H1 (cell line): ENCODE measurements around the gene NLGN4Y. TPM values are rescaled to one million over a fixed set of nuclear protein-coding genes. Genes with fewer than 3 reads are reported as not detected.

Experiments used
- CTCF ChIA-PET: fragments of 300-600 bp; sonication (Branson Sonifier 250); formaldehyde crosslinking; loops from one replicate; lab custom pipeline; 2021; ENCODE audit not compliant: partially characterized antibody; lab: Charles Lee
- POLR2A ChIA-PET: fragments of 300-600 bp; sonication (Branson Sonifier 250); formaldehyde crosslinking; loops from one replicate; lab custom pipeline; 2021; ENCODE audit warnings: inconsistent platforms; ENCODE audit not compliant: partially characterized antibody; lab: Charles Lee
- DNase-seq, 2 experiments: peaks; one replicate each; pipeline versions ENCODE4 v3.0.0 to v3.0.0-alpha.2; 2010 to 2022; ENCODE audit warnings: low spot score in 2 of 2, low read depth in 1 of 2, mixed read lengths in 1 of 2
- FAIRE-seq: peaks from 2 replicates; lab custom pipeline; 2011; peaks lifted over from hg19 to GRCh38; lab: Jason Lieb, UNC
- H2AFZ ChIP-seq: 2 replicates; pipeline ENCODE4 v1.8.1; 2012; ENCODE audit warnings: low read length, inconsistent platforms
- H2AK5ac ChIP-seq: 2 replicates; pipeline ENCODE4 v1.6.1; 2013; ENCODE audit warnings: low read depth, low read length
- H2BK120ac ChIP-seq: replicated peaks from 2 replicates; pipeline ENCODE3; 2013; ENCODE audit warnings: low read depth, low read length, inconsistent platforms
- H2BK12ac ChIP-seq: 2 replicates; pipeline ENCODE4 v1.6.1; 2013; ENCODE audit warnings: low read depth, low read length
- H2BK15ac ChIP-seq: 2 replicates; pipeline ENCODE4 v1.6.1; 2013; ENCODE audit warnings: low read length
- H2BK20ac ChIP-seq: 2 replicates; pipeline ENCODE4 v1.6.1; 2013; ENCODE audit warnings: low read length
- H2BK5ac ChIP-seq: 2 replicates; pipeline ENCODE4 v1.6.1; 2013; ENCODE audit warnings: low read depth, low read length
- H3K14ac ChIP-seq: 2 replicates; pipeline ENCODE4 v1.6.1; 2013; ENCODE audit warnings: inconsistent platforms; ENCODE audit not compliant: insufficient read length
- H3K18ac ChIP-seq: 2 replicates; pipeline ENCODE4 v1.6.1; 2013; ENCODE audit warnings: low read length; ENCODE audit errors: extremely low read depth
- H3K23ac ChIP-seq: 2 replicates; pipeline ENCODE4 v1.6.1; 2013; ENCODE audit warnings: inconsistent platforms; ENCODE audit not compliant: insufficient read length
- H3K23me2 ChIP-seq: 2 replicates; pipeline ENCODE4 v1.6.1; 2013; ENCODE audit warnings: low read depth, low read length
- H3K27ac ChIP-seq: 2 replicates; pipeline ENCODE4 v1.6.1; 2011; ENCODE audit warnings: low read depth, low read length, inconsistent platforms
- H3K27me3 ChIP-seq, 4 experiments: replicated peaks in 1 of 4; 1 replicate in 1 of 4; 2 replicates in 3 of 4; pipeline versions ENCODE4 v1.6.1 to v1.8.1; 2011 to 2013; ENCODE audit warnings: low read length in 3 of 4, mild to moderate bottlenecking in 3 of 4, inconsistent platforms in 2 of 4, mixed read lengths in 2 of 4, moderate library complexity in 1 of 4; ENCODE audit not compliant: control insufficient read depth in 3 of 4, insufficient read depth in 3 of 4; ENCODE audit errors: extremely low read depth in 1 of 4
- H3K36me3 ChIP-seq, 4 experiments: 2 replicates each; pipeline versions ENCODE4 v1.6.1 to v1.8.1; 2011 to 2013; ENCODE audit warnings: mild to moderate bottlenecking in 4 of 4, low read length in 3 of 4, moderate library complexity in 2 of 4, control low read depth in 1 of 4, inconsistent platforms in 1 of 4; ENCODE audit not compliant: insufficient read depth in 4 of 4, control insufficient read depth in 2 of 4
- H3K4ac ChIP-seq: replicated peaks from 2 replicates; pipeline ENCODE3; 2013; ENCODE audit warnings: low read length, low read depth, mixed read lengths, inconsistent platforms; ENCODE audit not compliant: insufficient read length
- H3K4me1 ChIP-seq, 4 experiments: replicated peaks in 1 of 4; 1 replicate in 1 of 4; 2 replicates in 3 of 4; pipeline versions ENCODE4 v1.6.1 to v1.8.1; 2011 to 2013; ENCODE audit warnings: low read length in 3 of 4, inconsistent platforms in 2 of 4, mixed read lengths in 1 of 4; ENCODE audit not compliant: insufficient read depth in 4 of 4, control insufficient read depth in 3 of 4
- H3K4me2 ChIP-seq, 2 experiments: 2 replicates each; pipeline versions ENCODE4 v1.6.1 to v1.8.1; 2011 to 2013; ENCODE audit warnings: low read depth in 2 of 2, low read length in 2 of 2, control low read depth in 1 of 2, inconsistent platforms in 1 of 2, mild to moderate bottlenecking in 1 of 2; ENCODE audit not compliant: insufficient read depth in 1 of 2
- H3K4me3 ChIP-seq, 4 experiments: fragments of 200-600, 300-600 bp in 1 of 4; sonication (generic), shearing (Covaris generic), sonication (Bioruptor Twin) in 1 of 4; 2 replicates each; pipeline versions ENCODE4 v1.5.1 to v1.8.1; 2011 to 2016; ENCODE audit warnings: low read length in 4 of 4, low read depth in 3 of 4, control low read depth in 2 of 4, inconsistent platforms in 2 of 4, mild to moderate bottlenecking in 2 of 4, mixed read lengths in 1 of 4, moderate library complexity in 1 of 4; ENCODE audit not compliant: insufficient read depth in 2 of 4; ENCODE audit errors: extremely low read depth in 1 of 4
- H3K56ac ChIP-seq: replicated peaks from 2 replicates; pipeline ENCODE3; 2013; ENCODE audit warnings: low read depth, mild to moderate bottlenecking, mixed read lengths, low read length, inconsistent platforms; ENCODE audit not compliant: insufficient read length
- H3K79me1 ChIP-seq: 2 replicates; pipeline ENCODE4 v1.6.1; 2013; ENCODE audit warnings: low read depth, low read length, control low read depth
- H3K79me2 ChIP-seq, 2 experiments: 2 replicates each; pipeline versions ENCODE4 v1.6.1 to v1.8.1; 2012 to 2013; ENCODE audit warnings: low read length in 2 of 2, mild to moderate bottlenecking in 2 of 2, inconsistent platforms in 1 of 2; ENCODE audit not compliant: insufficient read depth in 2 of 2, control insufficient read depth in 1 of 2
- H3K9ac ChIP-seq, 4 experiments: replicated peaks in 1 of 4; 1 replicate in 1 of 4; 2 replicates in 3 of 4; pipeline versions ENCODE4 v1.6.1 to v1.8.1; 2011 to 2013; ENCODE audit warnings: low read depth in 3 of 4, low read length in 3 of 4, control low read depth in 2 of 4, mild to moderate bottlenecking in 2 of 4, moderate library complexity in 2 of 4, inconsistent platforms in 1 of 4; ENCODE audit errors: extremely low read depth in 1 of 4
- H3K9me3 ChIP-seq, 2 experiments: 2 replicates each; pipeline versions ENCODE4 v1.6.1 to v1.8.1; 2012 to 2013; ENCODE audit warnings: mild to moderate bottlenecking in 2 of 2, moderate library complexity in 2 of 2, control low read depth in 1 of 2, inconsistent platforms in 1 of 2, low read depth in 1 of 2, low read length in 1 of 2, mixed read lengths in 1 of 2; ENCODE audit not compliant: insufficient read depth in 2 of 2
- H4K20me1 ChIP-seq, 2 experiments: replicated peaks in 1 of 2; 2 replicates each; pipeline versions ENCODE3 to v1.8.1; 2011 to 2013; ENCODE audit warnings: inconsistent platforms in 2 of 2, low read length in 2 of 2, mild to moderate bottlenecking in 1 of 2; ENCODE audit not compliant: insufficient read depth in 2 of 2, control insufficient read depth in 1 of 2
- H4K5ac ChIP-seq: 2 replicates; pipeline ENCODE4 v1.6.1; 2013; ENCODE audit warnings: low read length, low read depth, mixed read lengths, inconsistent platforms; ENCODE audit not compliant: insufficient read length
- H4K8ac ChIP-seq: 2 replicates; pipeline ENCODE4 v1.8.0; 2013; ENCODE audit warnings: mild to moderate bottlenecking, moderate library complexity, low read length, inconsistent platforms; ENCODE audit not compliant: insufficient read depth; ENCODE audit errors: extremely low read depth
- H4K91ac ChIP-seq: replicated peaks from 2 replicates; pipeline ENCODE3; 2013; ENCODE audit warnings: low read length, mixed read lengths, inconsistent platforms; ENCODE audit not compliant: insufficient read length
- ATF2 ChIP-seq: IDR thresholded peaks from 2 replicates; pipeline ENCODE4 v1.6.1; 2012; ENCODE audit warnings: low read length, inconsistent platforms
- CHD1 ChIP-seq: IDR thresholded peaks from 2 replicates; pipeline ENCODE4 v1.6.1; 2012; ENCODE audit warnings: low read depth, low read length, improper control_type of control experiment
- FOSL1 ChIP-seq: IDR thresholded peaks from 2 replicates; pipeline ENCODE4 v1.6.1; 2011; ENCODE audit warnings: mild to moderate bottlenecking, low read depth, low read length, moderate library complexity; ENCODE audit not compliant: insufficient read depth
- GABPA ChIP-seq: IDR thresholded peaks from 2 replicates; pipeline ENCODE4 v1.6.1; 2011; ENCODE audit warnings: mild to moderate bottlenecking, low read length, moderate library complexity, borderline replicate concordance; ENCODE audit not compliant: insufficient read depth
- GTF2F1 ChIP-seq: IDR thresholded peaks from 2 replicates; pipeline ENCODE4 v1.6.1; 2012; ENCODE audit warnings: low read depth, low read length, improper control_type of control experiment, borderline replicate concordance
- MAX ChIP-seq: IDR thresholded peaks from 2 replicates; pipeline ENCODE4 v1.6.1; 2012; ENCODE audit warnings: inconsistent platforms
- NRF1 ChIP-seq: IDR thresholded peaks from 2 replicates; pipeline ENCODE4 v1.6.1; 2011; ENCODE audit warnings: mild to moderate bottlenecking, low read depth, low read length, improper control_type of control experiment
- POLR2A ChIP-seq, 2 experiments: IDR thresholded peaks; 1 replicate in 1 of 2; 2 replicates in 1 of 2; pipeline ENCODE4 v1.6.1; 2011; ENCODE audit warnings: low read depth in 2 of 2, low read length in 2 of 2, mild to moderate bottlenecking in 2 of 2; ENCODE audit errors: control extremely low read depth in 1 of 2
- POLR2AphosphoS5 ChIP-seq: IDR thresholded peaks from 2 replicates; pipeline ENCODE4 v1.6.1; 2011; ENCODE audit warnings: low read depth, low read length
- TAF1 ChIP-seq: IDR thresholded peaks from 2 replicates; pipeline ENCODE4 v1.6.1; 2011; ENCODE audit warnings: mild to moderate bottlenecking, low read depth, low read length
- TAF7 ChIP-seq: optimal IDR thresholded peaks from 2 replicates; pipeline ENCODE3; 2011; ENCODE audit warnings: low read depth, mild to moderate bottlenecking, inconsistent platforms, low read length, moderate library complexity, borderline replicate concordance
- WGBS, 2 experiments: shearing (Covaris generic) in 1 of 2; methylation state at CpG; one replicate each; pipeline versions ENCODE4 v1.1.6 to v1.1.7; 2013 to 2015; ENCODE audit warnings: low lambda C conversion rate in 2 of 2, mixed read lengths in 2 of 2, inconsistent platforms in 1 of 2, low coverage in 1 of 2, missing lambda C conversion rate in 1 of 2; ENCODE audit not compliant: insufficient replicate concordance in 2 of 2, insufficient coverage in 1 of 2, insufficient read length in 1 of 2; ENCODE audit errors: extremely low coverage in 1 of 2, missing lambda C conversion rate in 1 of 2; 5-methylcytosine and 5-hydroxymethylcytosine counted together
- polyA plus RNA-seq, 7 experiments: library from polyadenylated mRNA; depleted of rRNA in 3 of 7; stranded (reverse) in 5 of 7; unstranded in 2 of 7; fragments of >200 nt in 5 of 7; fragments of 200-250 nt in 2 of 7; gene quantifications; 1 replicate in 5 of 7; 2 replicates in 1 of 7; 4 replicates in 1 of 7; pipeline versions ENCODE4 v1.2.1 to v1.2.3, GENCODE V29; 2011 to 2013; ENCODE audit warnings: missing spikeins in 2 of 7, mixed read lengths in 2 of 7
- total RNA-seq: library from RNA; stranded (reverse); fragmentation: NEBNext Ultra II Directional; extraction: Animal tissue kit (Norgen Biotek cat#: 25700); gene quantifications from 2 replicates; pipeline ENCODE4 v1.2.1, GENCODE V29; 2021

NLGN4Y gene
- total and polyA plus RNA-seq, 2 of the 8 experiments (the other 6 are each of a cell fraction or from before 2014, with no cell fraction given) = 35.7 to 51.3 TPM

- Histone ChIP-seq H3K4me2 (no peak overlapping the region), H2AFZ (no peak overlapping the region), H4K8ac (no peak overlapping the region), H4K20me1 (no peaks in the 10 kb centered on the region), H3K4me1 (no peaks in the 10 kb centered on the region), H3K56ac (no peak overlapping the region), H4K91ac (no peak overlapping the region), H2AK5ac (no peak overlapping the region), H3K27ac (no peak overlapping the region), H3K9me3 (no peaks in the 10 kb centered on the region), H3K9ac (no peak overlapping the region), H3K23me2 (no peaks in the 10 kb centered on the region), H3K4ac (no peak overlapping the region), H3K79me2 (no peaks in the 10 kb centered on the region), H3K36me3 (no peaks in the 10 kb centered on the region), H3K27me3 (no peaks in the 10 kb centered on the region), H3K79me1 (no peaks in the 10 kb centered on the region), H3K23ac (no peak overlapping the region), H2BK5ac (no peak overlapping the region), H2BK12ac (no peak overlapping the region), H2BK120ac (no peak overlapping the region), H2BK15ac (no peak overlapping the region), H3K18ac (no peak overlapping the region), H3K4me3 (no peak overlapping the region), H3K14ac (no peak overlapping the region), H4K5ac (no peak overlapping the region), H2BK20ac (no peak overlapping the region)
- no peak for FAIRE-seq
- POLR2A ChIA-PET = no interaction called here
- DNase-seq = no peak
- TF ChIP-seq GTF2F1 (no peak), TAF1 (no peak), MAX (no peak), CHD1 (no peak), TAF7 (no peak), POLR2A (IDR thresholded peaks at IDR 0.05; ENCODE audit: control extremely low read depth in 1 of 2, low read depth in 2 of 2, low read length in 2 of 2) (no peak), POLR2AphosphoS5 (no peak), GABPA (no peak), NRF1 (no peak), FOSL1 (no peak), ATF2 (no peak)
- CTCF ChIA-PET = interaction anchor here (0.6 kb wide), 1 partner anchor 546 kb away, joined by 3 read pairs; no protein-coding TSS in a partner anchor
- WGBS, 2 experiments = 100% methylated on average over 4 of the region's 4 CpGs; no CpG with 5 or more reads in 1 of the 2 experiments
Observed at GRCh38 chrY:14793104-14793503, 268.8 kb downstream of the NLGN4Y start.
